LoVo (cell line): ENCODE data around the gene CAPN10.
A peak's percentile ranks its signal among the peaks of the same experiment; 100 is the strongest.

Experiments used
- DNase-seq: peaks from one replicate; pipeline ENCODE4 v3.0.0-alpha.2; 2016; ENCODE audit warnings: low spot score

CAPN10 gene

DNA sequence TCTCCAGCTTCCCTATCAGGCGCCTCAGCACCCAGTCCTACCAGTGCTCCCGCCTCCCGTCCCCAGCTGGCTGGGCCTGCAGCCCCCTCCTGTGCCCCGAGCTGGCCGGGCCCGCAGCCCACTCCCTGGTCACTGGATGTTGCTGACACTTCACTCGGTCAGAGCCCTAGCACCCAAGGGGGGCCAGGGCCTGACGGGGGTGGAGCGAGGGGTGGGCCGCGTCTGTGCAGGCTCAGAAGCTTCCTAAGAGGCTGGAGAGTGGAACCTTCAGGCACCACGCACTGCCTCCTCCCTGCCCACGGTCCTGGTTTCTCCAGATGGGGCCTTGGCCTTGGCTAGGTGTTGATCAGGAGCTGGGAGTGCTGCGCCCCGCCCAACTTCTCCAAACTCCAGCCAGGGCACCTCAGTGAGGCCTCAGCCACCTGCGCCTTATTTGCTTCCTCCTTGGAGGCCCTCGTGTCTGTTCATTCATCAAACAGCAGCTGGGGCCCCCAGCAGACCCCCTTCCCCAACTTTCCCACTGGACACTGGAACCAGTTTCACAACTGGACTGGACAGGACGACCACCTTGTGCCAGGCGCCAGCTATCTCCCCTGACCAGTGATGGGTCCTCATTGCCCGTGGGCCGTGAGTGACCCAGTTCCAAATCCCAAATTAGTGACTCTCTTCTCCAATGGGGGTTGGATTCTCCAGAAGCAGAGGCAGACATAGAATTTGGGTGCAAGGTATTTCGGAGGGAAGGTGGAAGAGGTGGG lies 16.7 kb downstream of the CAPN10 start:
- DNase-seq: no peak

DNA sequence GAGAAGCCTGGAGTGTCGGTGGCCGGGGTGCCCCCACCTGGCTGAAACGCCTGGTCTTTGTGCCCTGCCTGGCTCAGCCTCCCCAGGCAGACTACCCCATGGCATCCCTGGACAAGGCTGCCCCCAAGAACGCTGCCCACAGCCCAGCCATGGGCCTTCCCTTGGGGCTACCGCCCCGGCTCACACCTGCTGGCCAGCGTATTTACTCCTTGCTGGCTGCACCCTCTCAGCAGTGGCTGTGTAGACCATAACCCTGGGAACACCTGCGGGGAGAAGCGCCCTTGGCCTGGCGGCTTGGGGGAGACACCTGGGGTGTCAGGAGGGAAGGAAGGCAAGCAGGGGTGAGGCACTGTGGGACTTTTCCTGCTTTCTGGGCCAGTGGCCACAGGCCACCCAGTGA lies 17.3 kb downstream of the CAPN10 start:
- DNase-seq: no peak

GRCh38 chr2:240604291-240604938 lies 17.9 kb downstream of the CAPN10 start:
- peak; percentile 72 for DNase-seq

GRCh38 chr2:240604939-240605716 lies 18.6 kb downstream of the CAPN10 start:
- peak; percentile 86 for DNase-seq

DNA sequence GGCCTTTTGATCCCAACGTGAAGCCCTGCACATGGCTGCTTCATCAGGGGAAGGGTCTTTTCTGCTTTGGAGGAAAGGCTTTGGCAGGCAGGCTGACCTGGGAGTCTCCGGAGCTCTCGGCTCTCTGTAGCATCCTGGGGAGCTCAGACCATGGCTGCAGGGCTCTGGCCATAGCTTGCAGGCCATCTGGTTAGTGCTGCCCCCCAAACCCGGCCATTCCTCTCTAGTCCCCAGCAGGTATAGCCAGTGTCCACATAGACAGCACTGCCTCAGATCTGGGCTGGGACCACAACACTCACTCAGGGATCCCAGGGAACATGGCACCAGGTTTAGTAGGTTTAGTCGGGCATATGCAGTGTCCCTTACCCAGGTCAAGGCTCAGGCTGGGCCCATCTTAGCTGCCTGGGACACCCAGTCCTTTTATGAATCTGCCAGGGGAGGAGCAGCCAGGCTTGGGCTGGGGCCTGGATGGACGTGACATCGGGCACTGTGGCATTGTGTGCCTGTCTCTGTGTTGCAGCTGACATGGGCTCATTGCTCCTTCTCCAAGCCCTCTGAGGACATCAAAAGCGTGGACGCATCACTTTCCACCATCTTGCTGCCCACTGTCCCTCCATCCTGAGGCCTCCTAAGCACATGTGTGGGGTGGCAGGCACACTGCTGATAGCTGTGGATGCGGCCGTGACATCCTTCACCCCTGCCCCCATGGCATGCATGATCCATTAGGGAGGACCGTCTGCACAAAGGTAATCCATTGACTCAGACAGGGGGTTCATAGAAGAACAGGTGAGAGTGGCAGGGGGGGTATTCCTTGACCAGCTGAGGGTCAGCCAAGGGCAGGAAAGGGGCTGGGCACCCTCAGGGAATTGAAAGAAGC lies 19.6 kb downstream of the CAPN10 start:
- no peak for DNase-seq

DNA sequence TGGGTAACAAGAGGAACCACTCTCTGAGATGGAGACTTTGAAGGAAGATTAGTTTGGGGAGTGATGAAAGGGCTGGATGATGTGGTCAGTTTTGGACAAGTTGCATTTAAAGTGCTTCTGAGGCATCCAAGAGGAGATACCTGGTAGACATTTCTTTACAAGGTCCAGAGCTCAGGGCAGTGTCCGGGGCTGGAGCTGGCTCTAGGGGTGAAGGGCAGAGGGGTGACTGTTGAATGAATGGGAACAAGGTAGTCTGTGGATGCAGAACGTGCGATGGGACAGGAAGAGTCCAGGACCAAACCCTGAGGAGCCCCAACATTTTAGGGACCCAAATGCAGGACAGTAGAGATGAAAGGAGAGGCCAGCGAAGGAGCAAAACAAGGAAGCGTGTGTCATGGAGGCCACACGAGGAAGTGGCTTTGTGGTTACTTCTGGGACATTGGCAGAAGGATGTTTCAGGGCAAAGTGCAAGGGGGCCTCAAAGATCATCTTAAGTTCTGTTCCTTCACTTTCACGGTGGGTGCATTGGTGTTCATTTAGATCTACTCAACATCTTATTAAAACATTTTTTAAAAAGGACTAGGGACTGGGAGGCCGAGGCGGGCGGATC lies 25.2 kb downstream of the CAPN10 start:
- no peak for DNase-seq

DNA sequence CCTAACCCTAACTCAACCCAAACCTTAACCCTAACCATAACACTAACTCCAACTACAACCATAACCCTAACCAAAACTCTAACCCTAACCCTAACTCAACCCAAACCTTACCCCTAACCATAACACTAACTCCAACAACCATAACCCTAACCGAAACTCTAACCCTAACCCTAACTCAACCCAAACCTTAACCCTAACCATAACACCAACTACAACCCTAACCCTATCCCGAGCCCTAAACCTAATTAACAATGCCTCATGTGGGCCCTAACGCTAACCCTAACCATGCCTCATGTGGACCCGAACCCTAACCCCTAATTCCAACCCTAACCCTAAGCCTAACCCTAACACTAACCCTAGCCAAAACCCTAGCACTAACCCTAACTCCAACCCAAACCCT lies 27.2 kb downstream of the CAPN10 start:
- no peak for DNase-seq

GRCh38 chr2:240614391-240614790 lies 27.9 kb downstream of the CAPN10 start:
- no peak for DNase-seq

- DNase-seq: no peak
These were observed 28.9 kb downstream of the CAPN10 start for GRCh38 chr2:240615396-240615795.

DNA sequence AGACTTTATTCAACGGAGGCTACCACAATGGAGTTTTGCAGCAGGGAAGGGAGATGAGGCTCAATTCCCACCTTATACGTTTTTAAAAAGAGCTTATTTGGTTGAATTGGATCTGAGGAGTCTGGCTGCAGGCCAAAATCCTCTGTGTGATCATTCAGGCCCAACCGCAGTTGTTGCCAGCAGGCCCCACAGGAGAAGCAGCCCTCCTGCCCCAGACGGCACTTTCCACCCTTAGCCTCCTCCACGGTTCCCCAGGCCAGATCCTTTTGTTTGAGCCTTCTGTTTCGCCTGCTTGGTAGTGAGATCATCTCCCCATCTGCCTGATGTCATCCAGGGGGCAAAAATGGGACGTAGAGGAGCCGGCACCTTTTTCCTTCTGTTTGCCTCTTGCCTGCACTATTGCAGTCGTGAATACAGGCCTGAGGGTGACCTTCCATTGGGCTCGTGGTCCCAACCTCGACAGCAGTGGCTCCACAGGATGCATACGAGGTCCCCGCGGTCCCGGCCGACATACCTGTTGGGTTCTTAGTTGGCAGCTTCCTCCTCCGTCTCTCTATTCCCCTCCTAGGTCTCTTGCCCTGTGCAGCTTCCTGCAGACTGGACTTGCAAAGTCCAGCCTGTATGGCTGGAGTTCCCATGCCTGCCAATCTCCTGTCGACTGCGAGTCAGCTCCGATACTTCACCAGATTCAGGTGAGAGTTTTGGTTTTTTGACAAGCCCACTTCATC lies 29.4 kb downstream of the CAPN10 start:
- DNase-seq: no peak

DNA sequence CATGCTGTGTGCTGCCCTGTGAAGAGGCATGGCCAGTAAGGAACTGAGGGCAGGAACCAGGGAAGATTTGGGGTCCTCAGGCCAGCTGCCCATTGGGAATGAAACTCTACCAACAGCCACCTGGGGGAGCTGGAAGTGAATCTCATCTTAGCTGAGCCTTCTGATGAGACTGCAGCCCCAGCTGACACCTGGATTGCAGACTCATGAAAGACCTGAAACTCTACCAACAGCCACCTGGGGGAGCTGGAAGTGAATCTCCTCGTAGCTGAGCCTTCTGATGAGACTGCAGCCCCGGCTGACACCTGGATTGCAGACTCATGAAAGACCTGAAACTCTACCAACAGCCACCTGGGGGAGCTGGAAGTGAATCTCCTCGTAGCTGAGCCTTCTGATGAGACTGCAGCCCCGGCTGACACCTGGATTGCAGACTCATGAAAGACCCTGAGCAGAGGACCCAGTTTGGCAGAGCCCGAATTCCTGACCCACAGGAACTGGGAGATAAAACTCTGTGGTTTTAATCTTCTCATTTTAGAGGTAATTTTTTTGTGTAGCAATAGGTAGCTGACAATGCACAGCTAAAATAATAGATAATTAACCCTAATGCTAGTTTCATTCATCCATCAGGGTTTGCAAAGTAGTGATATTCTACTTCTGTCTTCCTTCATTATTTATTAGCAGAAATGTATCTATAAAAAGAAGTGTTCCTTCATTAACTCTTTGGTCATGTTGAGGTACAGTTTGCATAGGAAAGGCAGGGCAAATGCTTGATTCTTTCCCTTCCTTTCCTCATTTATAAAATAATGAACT lies 30.5 kb downstream of the CAPN10 start:
- peak; percentile 18 for DNase-seq

DNA sequence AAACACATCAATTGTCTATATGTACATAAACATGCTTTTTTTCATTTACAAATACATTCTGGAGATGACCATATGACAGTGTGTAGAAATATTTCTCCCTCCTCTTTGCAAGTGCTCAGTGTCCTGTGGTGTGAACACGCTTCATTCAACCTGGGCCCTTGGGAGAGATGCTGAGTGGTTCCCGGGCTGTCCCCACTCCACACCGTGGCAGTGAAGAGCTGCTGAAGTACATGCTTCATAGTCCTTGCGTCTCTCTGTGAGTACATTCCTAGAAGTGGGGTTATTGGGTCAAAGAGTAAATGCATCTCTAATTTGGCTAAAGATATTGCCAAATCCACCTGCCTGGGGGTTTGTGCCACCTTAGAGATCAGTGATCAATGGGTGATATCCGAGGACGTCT lies 32.2 kb downstream of the CAPN10 start:
- no peak for DNase-seq

- no peak for DNase-seq
These were observed 33.1 kb downstream of the CAPN10 start for GRCh38 chr2:240619506-240620148.

DNA sequence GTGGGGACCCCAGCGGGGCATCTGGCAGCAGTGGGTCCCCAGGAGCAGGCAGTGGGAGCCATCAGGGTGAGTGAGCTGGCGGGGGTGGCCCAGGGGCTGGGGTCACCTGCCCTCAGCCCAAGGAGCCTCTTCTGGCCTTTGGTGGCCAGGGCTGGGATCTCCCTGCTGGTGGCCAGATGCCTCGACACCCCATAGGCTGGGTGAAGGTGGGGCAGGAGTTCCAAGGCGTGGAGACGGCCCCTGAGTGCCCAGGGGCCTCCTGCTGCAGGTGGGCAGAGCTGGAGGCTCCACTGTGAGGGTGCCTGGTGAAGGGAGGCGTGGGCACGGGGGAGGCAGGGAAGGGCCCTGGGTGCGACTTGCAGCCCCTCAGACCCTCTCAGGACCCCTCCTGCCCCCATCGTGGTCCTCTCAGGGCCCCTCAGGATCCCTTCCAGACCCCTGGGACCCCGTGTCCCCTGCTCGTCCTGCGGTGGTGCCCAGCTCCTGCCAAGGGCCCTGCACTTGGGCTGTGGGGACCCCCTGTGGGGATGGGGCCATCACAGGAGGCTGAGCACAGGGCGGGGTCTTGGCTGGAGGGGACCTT lies 33.7 kb downstream of the CAPN10 start:
- no peak for DNase-seq

DNA sequence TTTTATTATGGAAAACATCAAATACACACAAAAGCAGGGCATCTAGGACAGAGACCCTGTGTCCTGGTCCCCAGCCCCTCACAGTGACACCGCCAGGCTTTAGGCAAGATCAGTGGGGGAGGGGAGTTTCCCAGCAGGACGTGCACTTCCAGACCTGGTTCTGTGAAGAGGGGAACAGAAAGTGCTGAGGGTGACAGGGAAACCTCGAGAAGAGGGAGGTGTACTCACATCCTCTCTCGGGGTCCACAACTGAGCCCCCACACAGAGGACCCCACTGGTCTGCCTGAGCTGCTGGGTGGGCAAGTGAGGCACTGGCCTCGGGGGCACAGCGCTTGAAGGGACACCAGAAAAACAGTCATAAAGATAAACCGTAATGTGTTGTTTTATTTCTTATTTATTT lies 34.3 kb downstream of the CAPN10 start:
- no peak for DNase-seq

- no peak for DNase-seq
These were observed 35.5 kb downstream of the CAPN10 start for GRCh38 chr2:240622060-240622411.

DNA sequence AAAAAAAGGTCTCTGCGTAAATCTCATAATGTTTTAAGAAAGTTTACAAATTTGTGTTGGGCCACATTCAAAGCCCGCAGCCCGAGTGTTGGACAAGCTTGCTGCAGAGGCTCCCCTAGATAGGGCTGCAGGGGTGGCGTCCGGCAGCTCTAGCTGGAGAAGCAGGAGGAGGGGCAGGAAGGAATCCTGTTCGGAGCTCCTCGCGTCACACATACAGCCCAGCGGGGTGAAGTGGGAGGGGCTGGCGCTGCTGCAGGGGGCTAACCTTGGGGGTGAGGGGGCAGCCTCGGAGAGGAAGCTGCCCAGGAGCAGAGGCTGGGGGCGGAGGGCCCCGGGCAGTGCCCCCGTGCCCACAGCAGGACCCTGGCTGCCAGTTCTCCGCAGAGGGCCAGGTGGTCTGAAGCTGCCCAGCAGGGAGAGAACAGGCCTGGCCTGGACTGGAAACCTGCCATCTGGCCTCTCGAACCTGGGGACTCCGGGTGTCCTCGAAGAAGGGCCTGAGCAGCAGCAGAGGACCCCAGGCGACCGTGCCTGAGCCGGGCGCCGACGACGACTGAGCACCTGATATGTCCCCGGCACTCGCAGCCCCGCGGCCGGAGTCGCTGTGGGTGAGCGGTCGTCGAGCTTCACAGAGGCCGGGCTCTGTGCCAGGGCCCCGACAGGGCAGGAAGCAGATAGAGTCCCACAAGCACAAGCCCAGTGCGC lies 36.1 kb downstream of the CAPN10 start:
- no peak for DNase-seq

DNA sequence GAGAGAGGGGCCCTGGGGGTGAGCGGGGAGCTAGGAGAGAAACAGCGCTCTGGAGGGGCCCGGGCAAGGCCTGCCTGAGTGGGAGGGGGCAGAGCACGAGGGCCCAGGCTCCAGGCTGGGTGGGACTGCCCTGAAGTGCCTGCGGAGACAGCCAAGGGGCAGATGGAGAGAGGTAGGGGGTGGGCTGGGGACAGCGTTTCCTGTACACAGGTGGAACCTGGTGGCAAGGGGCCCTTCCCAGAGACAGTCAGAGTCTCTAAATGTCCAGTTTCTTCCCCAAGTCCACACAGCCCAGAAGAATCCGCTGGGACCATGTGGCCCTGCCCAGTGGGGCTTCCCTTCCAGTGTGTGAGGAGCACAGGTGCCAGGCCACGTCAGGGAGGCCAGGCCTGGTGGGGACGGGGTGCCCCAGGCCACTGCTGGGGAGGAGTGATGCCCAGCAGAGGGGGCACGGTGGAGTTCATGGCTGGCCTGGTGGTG lies 37.0 kb downstream of the CAPN10 start:
- no peak for DNase-seq
